ENCODE results near the gene KCTD10. TPM values are rescaled to one million over a fixed set of nuclear protein-coding genes. Genes with fewer than 3 reads are reported as not detected.
A peak's percentile ranks its signal among the peaks of the same experiment; 100 is the strongest.

Gene KCTD10
- total RNA-seq, 1 experiment from 2014 or later, result 45.9 TPM

DNA sequence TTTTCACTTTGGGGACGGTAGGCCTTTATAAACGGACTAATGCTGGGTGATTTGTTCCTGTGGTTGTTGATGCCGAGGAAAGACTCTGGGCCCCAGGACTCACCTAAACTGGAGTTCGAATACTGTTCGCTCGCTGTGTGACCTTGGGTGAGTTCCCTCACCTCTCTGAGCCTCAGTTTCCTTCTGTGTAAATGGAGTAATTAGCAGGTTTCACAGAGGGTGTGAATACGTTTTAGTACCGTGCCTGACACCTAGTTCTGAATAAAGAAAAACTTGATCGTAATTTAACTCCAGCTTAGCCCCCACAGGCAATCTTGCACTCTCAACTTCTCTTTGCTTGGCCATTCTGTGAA lies 839 bp upstream of the KCTD10 start:
- H3K9me3 ChIP-seq (ENCODE audit: insufficient read depth, low read depth), result no peaks in the 10 kb centered on the region
- no peaks in the 10 kb centered on the region; the same call in none of the 2 replicates for H4K20me1 ChIP-seq (ENCODE audit: insufficient read depth)
- H3K4me3 ChIP-seq, result peak overlapping the region; percentile 90
- H3K4me2 ChIP-seq, result peak overlapping the region; percentile 94
- H2AFZ ChIP-seq, result peak overlapping the region; percentile 82
- H3K79me2 ChIP-seq (ENCODE audit: low read depth), result peaks cover 64% of the 10 kb centered on the region
- H3F3A ChIP-seq (ENCODE audit: insufficient read depth, low read depth), result no peaks in the 10 kb centered on the region
- DNase-seq, result no peak
- BruUV-seq (replicated peaks), result TSS peak; percentile 78
- TF ChIP-seq CTCF (conservative IDR thresholded peaks at IDR 0.05), result no peak
- no peak for TF ChIP-seq EZH2 (IDR thresholded peaks at IDR 0.05; ENCODE audit: low read depth)
- intact Hi-C loops (cut with micrococcal nuclease; ENCODE audit: unreplicated experiment), result loop anchor here (1.0 to 2.0 kb wide), 2 partner anchors 15 to 46 kb away; no protein-coding TSS in a partner anchor
- peaks cover 17% of the 10 kb centered on the region for H3K4me1 ChIP-seq (replicated peaks; ENCODE audit: insufficient read depth)
- peak overlapping the region; percentile 63; the same call in 1 of the 2 replicates for H3K27ac ChIP-seq
- ChIA-PET CTCF (no interaction called here), POLR2A (ENCODE audit: unreplicated experiment) (no interaction called here)
- no peaks in the 10 kb centered on the region for H3K36me3 ChIP-seq (ENCODE audit: low read depth)
- H3K9me2 ChIP-seq (ENCODE audit: insufficient read depth), result no peaks in the 10 kb centered on the region
- no peaks in the 10 kb centered on the region for H3K27me3 ChIP-seq (ENCODE audit: insufficient read depth, low read depth)

DNA sequence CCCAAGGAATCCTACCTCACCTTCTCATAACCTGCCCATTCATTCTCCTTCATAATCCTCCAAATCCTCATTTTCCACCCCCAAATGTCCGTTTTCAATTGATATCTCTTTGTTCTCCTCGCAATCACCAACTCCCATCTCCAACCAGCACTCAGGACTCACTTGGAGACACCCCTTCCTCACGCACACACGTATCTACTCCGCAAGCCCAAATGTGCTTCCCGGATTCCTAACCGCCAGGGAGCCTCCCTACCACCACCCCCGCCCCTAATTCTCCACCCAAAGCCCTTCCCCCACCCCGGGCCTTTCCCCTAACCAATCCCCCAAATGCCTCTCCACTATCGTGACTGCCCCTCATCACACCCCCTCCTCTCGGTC lies 304 bp downstream of the KCTD10 start:
- H3K4me1 ChIP-seq (replicated peaks; ENCODE audit: insufficient read depth), result peaks cover 17% of the 10 kb centered on the region
- H3K9me3 ChIP-seq (ENCODE audit: insufficient read depth, low read depth), result no peaks in the 10 kb centered on the region
- H3K27me3 ChIP-seq (ENCODE audit: insufficient read depth, low read depth), result no peaks in the 10 kb centered on the region
- peak overlapping the region; percentile 90 for H3K4me3 ChIP-seq
- DNase-seq, result no peak
- no peaks in the 10 kb centered on the region for H3F3A ChIP-seq (ENCODE audit: insufficient read depth, low read depth)
- CTCF ChIA-PET, result interaction anchor here (0.7 to 1.1 kb wide), 2 partner anchors 44 to 91 kb away, joined by 3 to 10 read pairs; no protein-coding TSS in a partner anchor
- H3K27ac ChIP-seq, result peak overlapping the region; percentile 63
- H2AFZ ChIP-seq, result peak overlapping the region; percentile 82
- no peaks in the 10 kb centered on the region for H3K9me2 ChIP-seq (ENCODE audit: insufficient read depth)
- POLR2A ChIA-PET (ENCODE audit: unreplicated experiment), result interaction anchor here (0.6 to 1.0 kb wide), 4 partner anchors 14 to 342 kb away, joined by 3 to 6 read pairs (median 4); no protein-coding TSS in a partner anchor
- peaks cover 73% of the 10 kb centered on the region for H3K79me2 ChIP-seq (ENCODE audit: low read depth)
- BruUV-seq (replicated peaks), result no TSS peak
- H3K4me2 ChIP-seq, result peak overlapping the region; percentile 94
- peaks cover 3% of the 10 kb centered on the region for H4K20me1 ChIP-seq (ENCODE audit: insufficient read depth)
- H3K36me3 ChIP-seq (ENCODE audit: low read depth), result no peaks in the 10 kb centered on the region
- intact Hi-C loops (cut with micrococcal nuclease; ENCODE audit: unreplicated experiment), result loop anchor here (1.0 to 2.0 kb wide), 2 partner anchors 14 to 44 kb away; no protein-coding TSS in a partner anchor
- TF ChIP-seq CTCF (conservative IDR thresholded peaks at IDR 0.05) (no peak), EZH2 (IDR thresholded peaks at IDR 0.05; ENCODE audit: low read depth) (no peak)

DNA sequence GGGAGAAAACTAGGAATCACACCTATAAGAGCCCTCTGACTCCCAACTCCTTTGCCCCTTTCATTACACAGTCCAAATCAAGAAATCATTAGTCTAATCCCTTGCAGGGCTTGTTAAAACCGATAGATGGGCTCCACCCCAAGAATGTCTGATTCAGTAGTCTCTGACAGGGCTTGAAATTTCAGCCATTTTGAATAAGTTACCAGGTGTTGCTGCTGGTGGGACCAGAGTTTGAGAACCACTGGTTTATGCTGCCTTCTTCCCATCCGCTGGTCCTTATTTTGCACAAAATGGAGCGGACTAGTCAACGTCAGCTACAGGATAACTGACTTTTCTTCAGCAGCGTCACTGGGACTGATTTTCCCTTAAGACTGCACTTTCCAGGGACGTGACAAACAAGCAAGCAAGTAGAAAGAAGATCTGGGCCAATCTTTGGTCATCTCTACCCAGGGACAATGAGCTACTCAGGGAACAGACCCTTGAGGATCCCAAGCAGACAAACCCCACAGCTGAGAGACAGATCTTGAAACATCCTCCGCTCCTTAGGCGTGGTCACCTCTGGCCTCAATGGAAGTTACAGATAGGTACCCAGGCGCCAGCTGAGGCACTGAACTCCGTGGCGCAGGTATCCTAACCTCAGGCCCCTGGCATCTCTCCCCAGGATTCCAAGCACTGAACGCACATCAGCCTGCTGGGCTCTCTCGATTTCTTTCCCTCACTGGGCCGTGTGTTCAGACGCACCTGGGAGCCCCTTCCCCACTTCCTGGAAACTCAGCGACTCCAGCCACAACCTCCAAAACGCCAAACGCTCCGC lies 900 bp downstream of the KCTD10 start:
- H3K4me2 ChIP-seq, result peak overlapping the region; percentile 94
- peaks cover 3% of the 10 kb centered on the region for H4K20me1 ChIP-seq (ENCODE audit: insufficient read depth)
- no peaks in the 10 kb centered on the region for H3K36me3 ChIP-seq (ENCODE audit: low read depth)
- intact Hi-C loops (cut with micrococcal nuclease; ENCODE audit: unreplicated experiment), result loop anchor here (2.0 kb wide), 1 partner anchor 13 kb away; no protein-coding TSS in a partner anchor
- 0 out of 2 replicates have a peak overlapping the region, but pooled peaks have one; percentile 63 for H3K27ac ChIP-seq
- CTCF ChIA-PET, result interaction anchor here (0.7 to 1.1 kb wide), 2 partner anchors 44 to 91 kb away, joined by 3 to 10 read pairs; no protein-coding TSS in a partner anchor
- H3K9me2 ChIP-seq (ENCODE audit: insufficient read depth), result no peaks in the 10 kb centered on the region
- peak overlapping the region; percentile 82 for H2AFZ ChIP-seq
- no peaks in the 10 kb centered on the region for H3K9me3 ChIP-seq (ENCODE audit: insufficient read depth, low read depth)
- TF ChIP-seq CTCF (conservative IDR thresholded peaks at IDR 0.05) (no peak), EZH2 (IDR thresholded peaks at IDR 0.05; ENCODE audit: low read depth) (no peak)
- POLR2A ChIA-PET (ENCODE audit: unreplicated experiment), result interaction anchor here (0.7 kb wide), 1 partner anchor 83 kb away, joined by 4 read pairs; no protein-coding TSS in a partner anchor
- H3K79me2 ChIP-seq (ENCODE audit: low read depth), result peaks cover 78% of the 10 kb centered on the region
- peak overlapping the region; percentile 90 for H3K4me3 ChIP-seq
- BruUV-seq (replicated peaks), result TSS peak; percentile 34
- no peaks in the 10 kb centered on the region for H3K27me3 ChIP-seq (ENCODE audit: insufficient read depth, low read depth)
- H3K4me1 ChIP-seq (replicated peaks; ENCODE audit: insufficient read depth), result peaks cover 17% of the 10 kb centered on the region
- no peak for DNase-seq
- no peaks in the 10 kb centered on the region for H3F3A ChIP-seq (ENCODE audit: insufficient read depth, low read depth)

All from PC-9 (cell line).